ENCODE data around the gene AMH.

Gene AMH

DNA sequence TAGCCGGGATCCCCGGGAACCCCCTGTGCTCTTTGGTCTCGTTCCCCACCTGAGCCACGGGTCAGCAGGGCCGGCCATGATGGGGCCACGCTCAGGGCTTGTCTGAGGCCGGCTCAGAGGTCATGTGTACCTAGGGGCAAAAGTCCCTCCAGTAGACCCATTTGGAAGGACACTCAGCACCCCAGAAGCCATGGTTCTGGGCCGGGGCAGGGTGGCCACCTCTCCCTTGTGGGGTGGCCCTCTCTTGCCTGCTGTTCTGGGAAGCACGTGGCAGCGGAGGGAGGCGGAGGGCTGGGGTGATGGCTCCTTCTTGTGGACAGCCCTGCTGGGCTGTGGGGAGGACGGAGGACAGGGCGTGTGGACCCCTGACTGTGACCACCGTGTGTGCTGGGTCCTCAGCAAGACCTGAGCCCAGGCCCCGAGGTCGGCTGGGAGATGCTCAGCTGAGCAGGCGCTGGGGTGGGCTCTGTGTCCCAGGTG, 39.3 kb downstream of the AMH start:
- DNase-seq: no peak

DNA sequence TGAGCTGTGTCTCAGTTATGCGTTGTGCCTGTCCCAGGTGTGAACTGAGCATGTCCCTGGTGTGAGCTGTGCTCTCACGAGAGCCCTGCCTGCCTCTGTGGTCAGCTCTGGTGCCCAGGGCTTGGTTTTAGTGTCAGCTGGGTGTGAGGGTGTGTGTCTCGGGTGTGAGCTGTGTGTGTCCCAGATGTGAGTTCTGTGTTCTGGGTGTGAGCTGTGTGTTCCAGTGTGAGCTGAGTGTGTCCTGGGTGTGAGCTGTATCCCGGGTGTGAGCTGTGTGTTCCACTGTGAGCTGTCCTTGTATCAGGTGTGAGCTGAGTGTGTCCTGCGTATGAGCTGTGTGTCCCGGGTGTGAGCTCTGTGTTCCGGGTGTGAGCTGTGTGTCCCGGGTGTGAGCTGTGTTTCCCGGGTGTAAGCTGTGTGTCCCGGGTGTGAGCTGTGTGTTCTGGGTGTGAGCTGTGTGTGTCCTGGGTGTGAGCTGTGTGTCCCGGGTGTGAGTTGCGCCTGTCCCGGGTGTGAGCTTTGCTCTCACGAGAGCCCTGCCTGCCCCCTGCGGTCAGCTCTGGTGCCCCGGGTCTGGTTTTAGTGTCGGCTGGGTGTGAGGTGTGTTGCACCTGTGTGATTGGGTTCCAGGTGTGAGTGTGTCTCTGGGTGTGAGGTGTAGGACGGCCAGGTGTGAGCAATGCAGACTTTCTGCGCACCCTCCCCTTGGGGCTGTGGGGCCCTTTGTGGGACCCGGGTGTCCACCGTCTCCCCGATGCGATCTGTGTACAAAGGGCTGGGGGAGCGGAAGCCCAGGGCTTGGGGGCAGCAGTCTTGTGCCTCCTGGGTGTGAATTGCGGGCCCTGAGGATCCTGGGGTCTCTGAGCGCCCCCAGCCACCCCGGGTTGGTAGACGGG, 39.9 kb downstream of the AMH start:
- DNase-seq: peak in 1 of 2 experiments; percentile 34

DNA sequence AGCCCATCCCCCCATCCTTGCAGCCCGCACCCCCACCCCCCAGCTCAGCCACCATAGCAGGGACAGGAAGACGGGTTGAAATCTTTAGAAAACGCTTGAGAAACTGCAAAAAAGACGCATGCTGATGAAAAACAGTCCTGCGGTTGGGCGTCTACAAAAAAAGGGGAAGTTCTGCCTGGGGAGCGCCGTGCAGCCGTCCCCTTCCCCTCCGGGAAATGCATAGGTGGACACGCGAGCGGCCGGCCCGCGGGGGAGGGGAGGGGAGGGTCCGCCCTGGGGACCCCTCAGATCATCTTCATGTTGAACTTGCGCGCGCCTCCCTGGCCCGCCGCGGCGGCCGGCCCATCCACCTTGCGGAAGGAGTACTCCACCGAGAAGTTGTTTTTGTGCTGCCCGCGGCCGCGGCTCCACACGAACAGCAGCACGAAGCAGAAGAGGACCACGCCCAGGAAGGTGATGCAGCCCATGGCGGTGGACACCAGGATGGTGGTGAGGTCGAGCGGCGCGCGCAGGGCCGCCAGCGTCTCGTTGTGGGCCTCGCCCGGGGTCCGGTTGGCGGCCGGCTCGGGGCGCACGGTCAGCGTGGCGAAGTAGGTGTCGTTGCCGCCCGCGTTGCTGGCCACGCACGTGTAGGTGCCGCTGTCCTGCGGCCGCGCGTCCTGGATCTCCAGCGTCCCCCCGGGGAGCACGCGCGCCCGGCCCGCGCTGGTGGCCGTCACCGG, 40.8 kb downstream of the AMH start:
- peak; percentile 64 to 65 for DNase-seq

- peak in 1 of 2 experiments; percentile 43 for DNase-seq
These were observed 41.5 kb downstream of the AMH start for GRCh38 chr19:2290441-2291184.

GRCh38 chr19:2291185-2291751, 42.1 kb downstream of the AMH start:
- DNase-seq: no peak

GRCh38 chr19:2294687-2295335, 45.7 kb downstream of the AMH start:
- DNase-seq: no peak

DNA sequence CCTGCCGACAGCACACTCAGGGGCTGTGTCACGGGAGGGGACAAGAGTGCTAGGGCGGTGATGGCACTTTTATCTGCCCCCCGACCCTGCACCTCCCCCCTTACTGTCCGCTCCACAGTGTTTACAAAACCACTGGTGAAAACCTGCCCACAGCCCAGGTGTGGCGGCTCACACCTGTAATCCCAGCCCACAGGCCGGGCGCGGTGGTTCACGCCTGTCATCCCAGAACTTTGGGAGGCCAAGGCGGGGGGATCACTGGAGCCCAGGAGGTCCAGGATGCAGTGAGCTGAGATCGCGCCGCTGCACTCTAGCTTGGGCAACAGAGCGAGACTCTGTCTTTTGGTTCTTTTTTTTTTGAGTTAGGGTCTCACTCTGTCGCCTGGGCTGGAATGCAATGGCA, 47.0 kb downstream of the AMH start:
- no peak for DNase-seq

GRCh38 chr19:2300533-2300932, 51.4 kb downstream of the AMH start:
- no peak for DNase-seq

Data from activated T-cell treated with anti-CD3 and anti-CD28 coated beads, Interleukin-2, amount 50 U/mL, for 48 hours (primary cell).